Neural progenitor cell (in vitro differentiated cells): ENCODE results near the gene STKLD1. TPM values are rescaled to one million over a fixed set of nuclear protein-coding genes. Genes with fewer than 3 reads are reported as not detected.

ENCODE experiments used
- DNase-seq: peaks from one replicate; pipeline ENCODE4 v3.0.0-alpha.2; 2016; ENCODE audit warnings: low spot score
- H2AFZ ChIP-seq: fragments of 200-600 bp; sonication (generic); replicated peaks from 2 replicates; pipeline ENCODE4 v1.6.1; 2016; ENCODE audit warnings: antibody characterized with exemption
- H3F3A ChIP-seq: fragments of 200-600 bp; sonication (generic); 2 replicates; pipeline ENCODE4 v1.6.1; 2016; ENCODE audit warnings: antibody characterized with exemption, low read depth
- H3K27ac ChIP-seq: fragments of 200-600 bp; sonication (generic); 2 replicates; pipeline ENCODE4 v1.5.1; 2016; ENCODE audit warnings: mild to moderate bottlenecking
- H3K27me3 ChIP-seq: fragments of 200-600 bp; sonication (generic); 2 replicates; pipeline ENCODE4 v1.6.1; 2016; ENCODE audit warnings: mild to moderate bottlenecking, moderate library complexity
- H3K36me3 ChIP-seq: fragments of 200-600 bp; sonication (generic); 2 replicates; pipeline ENCODE4 v1.5.1; 2016
- H3K4me1 ChIP-seq: fragments of 200-600 bp; sonication (generic); 2 replicates; pipeline ENCODE4 v1.6.1; 2016; ENCODE audit warnings: mixed run types
- H3K4me2 ChIP-seq: fragments of 200-600 bp; sonication (generic); 2 replicates; pipeline ENCODE4 v1.6.1; 2016
- H3K4me3 ChIP-seq: fragments of 200-600 bp; sonication (generic); 2 replicates; pipeline ENCODE4 v1.5.1; 2016
- H3K79me2 ChIP-seq: fragments of 200-600 bp; sonication (generic); 2 replicates; pipeline ENCODE4 v1.6.1; 2016; ENCODE audit warnings: low read depth
- H3K9ac ChIP-seq: fragments of 200-600 bp; sonication (generic); 2 replicates; pipeline ENCODE4 v1.6.1; 2016
- H3K9me3 ChIP-seq: fragments of 200-600 bp; sonication (generic); 2 replicates; pipeline ENCODE4 v1.5.1; 2016; ENCODE audit warnings: low read depth
- H4K20me1 ChIP-seq: fragments of 200-600 bp; sonication (generic); 2 replicates; pipeline ENCODE4 v1.6.1; 2016; ENCODE audit warnings: low read depth
- H3K27ac Mint-ChIP-seq: 3 replicates; pipeline ENCODE4 v1.8.0; 2021; ENCODE audit warnings: mixed read lengths
- H3K27me3 Mint-ChIP-seq: 2 replicates; pipeline ENCODE4 v1.8.0; 2022; ENCODE audit warnings: low read depth, mild to moderate bottlenecking, inconsistent platforms, moderate library complexity, mixed read lengths; ENCODE audit not compliant: insufficient read depth
- H3K36me3 Mint-ChIP-seq: 3 replicates; pipeline ENCODE4 v1.8.0; 2021; ENCODE audit warnings: mixed read lengths
- H3K4me1 Mint-ChIP-seq: 3 replicates; pipeline ENCODE4 v1.8.0; 2021; ENCODE audit warnings: mixed read lengths
- H3K4me3 Mint-ChIP-seq: 3 replicates; pipeline ENCODE4 v1.8.0; 2021; ENCODE audit warnings: mild to moderate bottlenecking, moderate library complexity, mixed read lengths
- H3K9me3 Mint-ChIP-seq: 3 replicates; pipeline ENCODE4 v1.8.0; 2020; ENCODE audit warnings: mixed read lengths
- CTCF ChIP-seq: fragments of 200-600 bp; sonication (generic); IDR thresholded peaks from 2 replicates; pipeline ENCODE4 v1.5.1; 2017; ENCODE audit warnings: antibody characterized with exemption, mild to moderate bottlenecking
- EZH2 ChIP-seq: fragments of 200-600 bp; sonication (generic); IDR thresholded peaks from 2 replicates; pipeline ENCODE4 v1.6.1; 2017; ENCODE audit warnings: antibody characterized with exemption, mild to moderate bottlenecking, moderate library complexity
- EZH2phosphoT487 ChIP-seq: fragments of 200-600 bp; sonication (generic); IDR thresholded peaks from 2 replicates; pipeline ENCODE4 v1.6.1; 2017; ENCODE audit warnings: antibody characterized with exemption
- total RNA-seq: library from RNA; depleted of rRNA; stranded (reverse); fragments of >200 nt; gene quantifications from 2 replicates; pipeline ENCODE4 v1.2.3, GENCODE V29; 2015; ENCODE audit warnings: low replicate concordance

STKLD1 gene
- total RNA-seq, 1 donor from 2014 or later: 0.58 TPM

GRCh38 chr9:133397370-133397769 is 21.2 kb downstream of the STKLD1 start:
- Histone ChIP-seq H4K20me1 (no peaks in the 10 kb centered on the region), H3K9me3 (no peaks in the 10 kb centered on the region), H3F3A (no peaks in the 10 kb centered on the region), H3K9ac (no peak overlapping the region), H3K4me3 (no peak overlapping the region), H3K79me2 (no peaks in the 10 kb centered on the region), H2AFZ (no peak overlapping the region), H3K27ac (no peak overlapping the region), H3K4me2 (no peak overlapping the region), H3K4me1 (no peaks in the 10 kb centered on the region), H3K27me3 (peaks cover 9% of the 10 kb centered on the region), H3K36me3 (no peaks in the 10 kb centered on the region)
- DNase-seq: no peak
- no peak overlapping the region for H3K27ac Mint-ChIP-seq
- no peaks in the 10 kb centered on the region for H3K9me3 Mint-ChIP-seq
- TF ChIP-seq EZH2phosphoT487 (no peak), CTCF (no peak), EZH2 (no peak)
- H3K4me3 Mint-ChIP-seq: no peak overlapping the region
- peaks cover 8% of the 10 kb centered on the region for H3K4me1 Mint-ChIP-seq
- H3K27me3 Mint-ChIP-seq: peaks cover 6% of the 10 kb centered on the region
- H3K36me3 Mint-ChIP-seq: no peaks in the 10 kb centered on the region

- no peaks in the 10 kb centered on the region for H3K9me3 ChIP-seq
- H3K79me2 ChIP-seq: no peaks in the 10 kb centered on the region
- no peaks in the 10 kb centered on the region for H4K20me1 ChIP-seq
- TF ChIP-seq EZH2 (no peak), EZH2phosphoT487 (no peak), CTCF (no peak)
- H3K9ac ChIP-seq: no peak overlapping the region
- no peak overlapping the region for H3K4me3 ChIP-seq
- Mint-ChIP-seq H3K4me3 (no peak overlapping the region), H3K27me3 (peaks cover 6% of the 10 kb centered on the region), H3K4me1 (peaks cover 8% of the 10 kb centered on the region), H3K27ac (no peak overlapping the region), H3K36me3 (no peaks in the 10 kb centered on the region), H3K9me3 (no peaks in the 10 kb centered on the region)
- H3K27ac ChIP-seq: no peak overlapping the region
- H3F3A ChIP-seq: no peaks in the 10 kb centered on the region
- H3K4me1 ChIP-seq: no peaks in the 10 kb centered on the region
- no peak for DNase-seq
- no peak overlapping the region for H3K4me2 ChIP-seq
- H2AFZ ChIP-seq: no peak overlapping the region
- H3K36me3 ChIP-seq: no peaks in the 10 kb centered on the region
- peaks cover 9% of the 10 kb centered on the region for H3K27me3 ChIP-seq
These were observed 21.7 kb downstream of the STKLD1 start for GRCh38 chr9:133397895-133398294.

- no peak for DNase-seq
- Histone ChIP-seq H3K9me3 (no peaks in the 10 kb centered on the region), H3K27me3 (no peaks in the 10 kb centered on the region), H3K79me2 (no peaks in the 10 kb centered on the region), H2AFZ (no peak overlapping the region), H3K4me3 (no peak overlapping the region), H3K4me2 (no peak overlapping the region), H3K4me1 (no peaks in the 10 kb centered on the region), H3K9ac (no peak overlapping the region), H3F3A (no peaks in the 10 kb centered on the region), H3K27ac (no peak overlapping the region), H3K36me3 (no peaks in the 10 kb centered on the region), H4K20me1 (no peaks in the 10 kb centered on the region)
- Mint-ChIP-seq H3K9me3 (no peaks in the 10 kb centered on the region), H3K4me1 (peaks cover 7% of the 10 kb centered on the region), H3K27me3 (peaks cover 5% of the 10 kb centered on the region), H3K36me3 (peaks cover under 1% of the 10 kb centered on the region), H3K27ac (no peak overlapping the region), H3K4me3 (no peak overlapping the region)
- TF ChIP-seq EZH2phosphoT487: no peak
- TF ChIP-seq CTCF: no peak
- no peak for TF ChIP-seq EZH2
These were observed 24.1 kb downstream of the STKLD1 start for GRCh38 chr9:133400292-133400691.

GRCh38 chr9:133401588-133401987 is 25.4 kb downstream of the STKLD1 start:
- Mint-ChIP-seq H3K36me3 (peaks cover 6% of the 10 kb centered on the region), H3K27ac (no peak overlapping the region), H3K4me1 (no peaks in the 10 kb centered on the region), H3K9me3 (no peaks in the 10 kb centered on the region), H3K27me3 (peaks cover 2% of the 10 kb centered on the region), H3K4me3 (no peak overlapping the region)
- Histone ChIP-seq H3K9ac (no peak overlapping the region), H4K20me1 (no peaks in the 10 kb centered on the region), H3K36me3 (no peaks in the 10 kb centered on the region), H3K27me3 (no peaks in the 10 kb centered on the region), H3F3A (no peaks in the 10 kb centered on the region), H3K4me3 (no peak overlapping the region), H3K4me1 (no peaks in the 10 kb centered on the region), H3K27ac (no peak overlapping the region), H2AFZ (no peak overlapping the region), H3K4me2 (no peak overlapping the region), H3K79me2 (no peaks in the 10 kb centered on the region), H3K9me3 (no peaks in the 10 kb centered on the region)
- TF ChIP-seq EZH2 (no peak), EZH2phosphoT487 (no peak), CTCF (no peak)
- no peak for DNase-seq
